CD4-positive, alpha-beta memory T cell (primary cell): ENCODE results near the gene MAST2. TPM values are rescaled to one million over a fixed set of nuclear protein-coding genes. Genes with fewer than 3 reads are reported as not detected.

ENCODE experiments used
- CTCF ChIA-PET: fragments of 350-600 bp; sonication (Branson Sonifier 250); formaldehyde crosslinking; loops from one replicate; lab custom pipeline; 2021; ENCODE audit warnings: inconsistent platforms; ENCODE audit not compliant: partially characterized antibody; lab: Charles Lee
- POLR2A ChIA-PET: fragments of 350-600 bp; sonication (Branson Sonifier 250); formaldehyde crosslinking; loops from one replicate; lab custom pipeline; 2021; ENCODE audit not compliant: partially characterized antibody; lab: Charles Lee
- DNase-seq, 5 donors: peaks; one replicate each; pipeline versions ENCODE4 v3.0.0 to v3.0.0-alpha.2; 2020 to 2022; ENCODE audit warnings: mixed read lengths in 1 of 5
- H3K27ac ChIP-seq: one replicate; pipeline ENCODE4 v1.7.0; 2013; ENCODE audit warnings: low read depth, low read length
- H3K27me3 ChIP-seq: 2 replicates; pipeline ENCODE4 v1.7.0; 2013; ENCODE audit warnings: mild to moderate bottlenecking, low read length, moderate library complexity; ENCODE audit not compliant: insufficient read depth
- H3K36me3 ChIP-seq: 2 replicates; pipeline ENCODE4 v1.7.0; 2013; ENCODE audit warnings: mild to moderate bottlenecking, low read length, moderate library complexity; ENCODE audit not compliant: insufficient read depth
- H3K4me1 ChIP-seq: 2 replicates; pipeline ENCODE4 v1.7.0; 2013; ENCODE audit warnings: mild to moderate bottlenecking, low read length, moderate library complexity; ENCODE audit not compliant: insufficient read depth
- H3K4me3 ChIP-seq, 2 donors: one replicate each; pipeline ENCODE4 v1.7.0; 2013; ENCODE audit warnings: low read length in 2 of 2, mild to moderate bottlenecking in 1 of 2
- H3K9me3 ChIP-seq, 2 donors: one replicate each; pipeline ENCODE4 v1.7.0; 2013; ENCODE audit warnings: low read length in 2 of 2, control low read depth in 1 of 2; ENCODE audit not compliant: control insufficient read depth in 1 of 2
- H3K27ac Mint-ChIP-seq, 7 donors: one replicate each; pipeline ENCODE4 v1.8.0; 2020 to 2021; ENCODE audit warnings: mixed read lengths in 7 of 7, mild to moderate bottlenecking in 6 of 7, inconsistent platforms in 3 of 7, moderate library complexity in 3 of 7
- H3K27me3 Mint-ChIP-seq, 2 donors: one replicate each; pipeline ENCODE4 v1.8.0; 2020 to 2021; ENCODE audit warnings: mixed read lengths in 2 of 2
- H3K36me3 Mint-ChIP-seq, 2 donors: one replicate each; pipeline ENCODE4 v1.8.0; 2020 to 2021; ENCODE audit warnings: mixed read lengths in 2 of 2, inconsistent platforms in 1 of 2, mild to moderate bottlenecking in 1 of 2
- H3K4me1 Mint-ChIP-seq, 4 donors: one replicate each; pipeline ENCODE4 v1.8.0; 2020 to 2021; ENCODE audit warnings: mixed read lengths in 4 of 4, mild to moderate bottlenecking in 1 of 4
- H3K4me3 Mint-ChIP-seq, 8 donors: one replicate each; pipeline ENCODE4 v1.8.0; 2020 to 2021; ENCODE audit warnings: mixed read lengths in 8 of 8, mild to moderate bottlenecking in 7 of 8, moderate library complexity in 6 of 8, inconsistent platforms in 3 of 8
- H3K9me3 Mint-ChIP-seq, 8 donors: one replicate each; pipeline ENCODE4 v1.8.0; 2020 to 2021; ENCODE audit warnings: mixed read lengths in 8 of 8, mild to moderate bottlenecking in 5 of 8, inconsistent platforms in 3 of 8, moderate library complexity in 1 of 8
- intact Hi-C: fragments of 100-400 bp; cut with micrococcal nuclease; formaldehyde crosslinking; loops from one replicate; pipeline ENCODE4 v1.15.1; 2023
- polyA plus RNA-seq, 2 donors: library from polyadenylated mRNA; unstranded; fragments of 300-500 nt; fragmentation: Illumina TruSeq; gene quantifications; one replicate each; pipeline ENCODE4 v1.2.3, GENCODE V29; 2021
- total RNA-seq, 2 experiments: library from RNA; stranded (reverse); gene quantifications; one replicate each; pipeline ENCODE4 v1.2.3, GENCODE V29; 2021

The MAST2 gene
- total and polyA plus RNA-seq, 4 experiments from 2014 or later = 0.65 to 9.9 (median 4.3) TPM

DNA sequence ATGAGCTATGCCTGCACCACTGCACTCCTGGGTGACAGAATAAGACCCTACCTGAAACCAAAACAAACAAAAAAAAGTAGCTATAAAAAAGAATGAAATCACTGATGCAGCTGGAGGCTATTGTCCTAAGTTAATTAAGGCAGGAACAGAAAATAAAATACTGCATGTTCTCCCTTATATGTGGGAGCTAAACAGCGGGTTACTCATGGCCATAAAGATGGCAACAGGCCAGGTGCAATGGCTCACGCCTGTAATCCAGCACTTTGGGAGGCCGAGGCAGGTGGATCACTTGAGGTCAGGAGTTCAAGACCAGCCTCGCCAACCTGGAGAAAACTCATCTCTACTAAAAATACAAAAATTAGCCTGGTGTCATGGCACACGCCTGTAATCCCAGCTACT is 176.4 kb downstream of the MAST2 start:
- no peak for DNase-seq
- Mint-ChIP-seq H3K27me3 (no peaks in the 10 kb centered on the region), H3K36me3 (peaks cover 2 to 4% of the 10 kb centered on the region in 2 donors), H3K27ac (no peak overlapping the region), H3K9me3 (peaks cover 0 to 4% (median 0%) of the 10 kb centered on the region in 8 donors), H3K4me1 (peaks cover 0 to 1% (median 0%) of the 10 kb centered on the region in 4 donors), H3K4me3 (no peak overlapping the region)
- Histone ChIP-seq H3K4me1 (no peaks in the 10 kb centered on the region), H3K27ac (no peak overlapping the region), H3K27me3 (no peaks in the 10 kb centered on the region), H3K9me3 (no peaks in the 10 kb centered on the region), H3K4me3 (no peak overlapping the region), H3K36me3 (no peaks in the 10 kb centered on the region)
- ChIA-PET CTCF (interaction anchor here (0.7 kb wide), 1 partner anchor 43 kb away, joined by 3 read pairs; no protein-coding TSS in a partner anchor), POLR2A (no interaction called here)
- intact Hi-C loops = no loop called here

DNA sequence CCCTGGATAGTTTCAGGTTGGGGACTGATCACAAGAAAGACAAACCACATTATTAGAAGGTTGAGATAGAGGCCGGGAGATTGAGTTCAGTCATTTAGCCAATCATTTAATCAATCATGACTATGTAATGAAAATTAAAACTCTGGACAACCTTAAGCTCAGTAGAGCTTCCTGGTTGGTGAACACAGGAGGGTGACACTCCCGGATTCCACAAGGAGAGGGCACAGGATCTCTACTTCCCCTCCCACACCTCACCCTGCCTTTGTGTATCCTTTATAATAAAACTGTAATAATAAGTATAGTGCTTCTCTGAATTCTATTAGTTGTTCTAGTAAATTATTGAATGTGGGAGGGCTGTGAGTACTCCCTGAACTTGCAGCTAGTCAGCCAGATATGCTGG is 178.9 kb downstream of the MAST2 start:
- POLR2A ChIA-PET = no interaction called here
- Histone ChIP-seq H3K27me3 (no peaks in the 10 kb centered on the region), H3K9me3 (no peaks in the 10 kb centered on the region), H3K4me1 (no peaks in the 10 kb centered on the region), H3K27ac (no peak overlapping the region), H3K4me3 (no peak overlapping the region), H3K36me3 (no peaks in the 10 kb centered on the region)
- DNase-seq = no peak
- CTCF ChIA-PET = no interaction called here
- H3K27me3 Mint-ChIP-seq = no peaks in the 10 kb centered on the region
- peaks cover 2 to 4% of the 10 kb centered on the region in 2 donors for H3K36me3 Mint-ChIP-seq
- H3K27ac Mint-ChIP-seq = peak overlapping the region in 1 of 7 donors; percentile 66
- intact Hi-C loops = no loop called here
- H3K9me3 Mint-ChIP-seq = peaks cover 0 to 4% (median 0%) of the 10 kb centered on the region in 8 donors
- no peak overlapping the region for H3K4me3 Mint-ChIP-seq
- H3K4me1 Mint-ChIP-seq = peaks cover 0 to 1% (median 0%) of the 10 kb centered on the region in 4 donors

DNA sequence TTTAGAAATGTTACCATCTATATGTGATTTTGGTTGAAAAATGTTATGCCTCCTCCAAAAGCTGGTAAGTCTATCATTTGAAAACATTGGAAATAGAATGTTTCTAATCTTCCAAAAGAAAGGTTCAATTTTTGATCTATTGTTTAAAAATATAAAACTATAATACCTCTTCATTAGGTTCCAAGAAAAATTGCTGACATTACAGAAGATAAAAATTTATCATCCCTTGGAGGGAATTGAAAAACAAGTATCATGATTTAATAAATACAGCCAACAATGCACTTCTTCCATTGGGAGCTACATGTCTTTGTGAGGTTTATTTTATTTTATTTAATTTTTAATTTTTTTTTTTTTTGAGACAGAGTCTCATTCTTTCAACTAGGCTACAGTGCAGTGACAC is 180.6 kb downstream of the MAST2 start:
- CTCF ChIA-PET = no interaction called here
- Mint-ChIP-seq H3K9me3 (peaks cover 0 to 4% (median 0%) of the 10 kb centered on the region in 8 donors), H3K4me3 (no peak overlapping the region), H3K4me1 (no peaks in the 10 kb centered on the region), H3K27me3 (no peaks in the 10 kb centered on the region), H3K27ac (peak overlapping the region in 1 of 7 donors; percentile 22), H3K36me3 (peaks cover 2 to 4% of the 10 kb centered on the region in 2 donors)
- POLR2A ChIA-PET = no interaction called here
- H3K27me3 ChIP-seq = no peaks in the 10 kb centered on the region
- intact Hi-C loops = no loop called here
- H3K9me3 ChIP-seq = no peaks in the 10 kb centered on the region
- H3K4me3 ChIP-seq = no peak overlapping the region
- H3K27ac ChIP-seq = no peak overlapping the region
- DNase-seq = no peak
- no peaks in the 10 kb centered on the region for H3K4me1 ChIP-seq
- H3K36me3 ChIP-seq = no peaks in the 10 kb centered on the region

DNA sequence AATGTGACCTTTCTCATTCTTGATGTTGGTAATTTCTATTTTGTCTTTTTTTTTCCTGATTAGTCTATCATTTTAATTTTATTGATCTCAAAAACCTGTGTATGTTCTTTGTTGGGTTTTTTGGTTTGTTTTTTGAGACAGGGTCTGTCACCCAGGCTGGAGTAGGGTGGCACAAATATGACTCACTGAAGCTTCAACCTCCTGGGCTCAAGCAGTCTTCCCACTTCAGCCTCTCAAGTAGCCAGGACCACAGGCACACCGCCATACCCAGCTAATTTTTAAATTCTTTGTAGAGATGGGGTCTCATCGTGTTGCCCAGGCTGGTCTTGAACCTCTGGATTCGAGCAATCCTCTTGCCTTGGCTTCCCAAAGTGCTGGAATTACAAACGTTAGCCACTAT is 183.8 kb downstream of the MAST2 start:
- POLR2A ChIA-PET = no interaction called here
- H3K4me1 Mint-ChIP-seq = no peaks in the 10 kb centered on the region
- H3K4me3 Mint-ChIP-seq = no peak overlapping the region
- H3K27me3 ChIP-seq = no peaks in the 10 kb centered on the region
- no peak overlapping the region for H3K27ac ChIP-seq
- peaks cover 0 to 4% of the 10 kb centered on the region in 2 donors for H3K36me3 Mint-ChIP-seq
- peaks cover 0 to 4% (median 0%) of the 10 kb centered on the region in 8 donors for H3K9me3 Mint-ChIP-seq
- no peak overlapping the region for H3K4me3 ChIP-seq
- no peaks in the 10 kb centered on the region for H3K9me3 ChIP-seq
- DNase-seq = no peak
- no peaks in the 10 kb centered on the region for H3K4me1 ChIP-seq
- H3K36me3 ChIP-seq = no peaks in the 10 kb centered on the region
- H3K27ac Mint-ChIP-seq = no peak overlapping the region
- intact Hi-C loops = no loop called here
- no peaks in the 10 kb centered on the region for H3K27me3 Mint-ChIP-seq
- CTCF ChIA-PET = no interaction called here

DNA sequence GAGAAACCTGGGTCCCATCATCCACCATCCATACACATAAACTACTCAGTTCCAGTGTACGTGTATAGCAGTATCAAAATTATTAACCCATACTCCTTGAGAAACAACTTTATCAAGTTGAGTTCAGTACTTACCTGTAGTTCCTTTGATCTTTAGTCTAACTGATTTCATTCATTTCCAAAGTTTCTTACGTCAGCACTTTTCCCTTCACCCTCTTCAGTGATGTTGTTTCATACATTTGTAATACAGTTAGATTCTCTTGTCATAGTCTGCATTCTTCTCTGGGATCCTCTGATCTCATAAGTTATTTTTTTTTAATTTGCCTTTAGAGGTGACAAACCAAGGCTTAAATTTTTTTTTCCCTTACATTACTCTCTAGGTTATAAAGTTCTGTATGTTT is 185.8 kb downstream of the MAST2 start:
- Histone ChIP-seq H3K27ac (no peak overlapping the region), H3K27me3 (no peaks in the 10 kb centered on the region), H3K9me3 (no peaks in the 10 kb centered on the region), H3K36me3 (no peaks in the 10 kb centered on the region), H3K4me1 (no peaks in the 10 kb centered on the region), H3K4me3 (no peak overlapping the region)
- Mint-ChIP-seq H3K4me3 (no peak overlapping the region), H3K36me3 (peaks cover 0 to 4% of the 10 kb centered on the region in 2 donors), H3K27ac (no peak overlapping the region), H3K9me3 (peaks cover 0 to 4% (median 0%) of the 10 kb centered on the region in 8 donors), H3K4me1 (no peaks in the 10 kb centered on the region), H3K27me3 (no peaks in the 10 kb centered on the region)
- intact Hi-C loops = no loop called here
- POLR2A ChIA-PET = no interaction called here
- CTCF ChIA-PET = no interaction called here
- no peak for DNase-seq

DNA sequence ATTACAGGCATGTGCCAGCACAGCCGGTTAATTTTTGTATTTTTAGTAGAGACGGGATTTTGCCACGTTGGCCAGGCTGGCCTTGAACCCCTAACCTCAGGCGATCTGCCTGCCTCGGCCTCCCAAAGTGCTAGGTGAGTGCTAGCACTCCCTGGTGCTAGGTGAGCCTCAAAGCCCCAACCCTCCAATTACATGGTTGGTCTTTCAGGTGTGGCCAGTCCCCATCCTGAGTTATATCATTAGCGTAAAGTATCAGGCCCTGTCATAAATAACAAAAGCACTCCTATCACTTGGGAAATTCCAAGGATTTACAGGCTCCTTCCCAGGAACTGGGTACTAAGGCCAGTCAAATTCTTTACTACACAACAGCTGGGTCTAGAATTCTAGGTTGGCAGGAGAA is 191.0 kb downstream of the MAST2 start:
- Histone ChIP-seq H3K9me3 (no peaks in the 10 kb centered on the region), H3K36me3 (no peaks in the 10 kb centered on the region), H3K27me3 (no peaks in the 10 kb centered on the region), H3K27ac (no peak overlapping the region), H3K4me1 (no peaks in the 10 kb centered on the region), H3K4me3 (no peak overlapping the region)
- Mint-ChIP-seq H3K4me1 (no peaks in the 10 kb centered on the region), H3K27me3 (no peaks in the 10 kb centered on the region), H3K9me3 (peaks cover 0 to 4% (median 0%) of the 10 kb centered on the region in 8 donors), H3K4me3 (no peak overlapping the region), H3K36me3 (peaks cover 2 to 8% of the 10 kb centered on the region in 2 donors), H3K27ac (no peak overlapping the region)
- ChIA-PET POLR2A (no interaction called here), CTCF (interaction anchor here (1.2 kb wide), 1 partner anchor 229 kb away, joined by 3 read pairs; no protein-coding TSS in a partner anchor)
- intact Hi-C loops = no loop called here
- no peak for DNase-seq

DNA sequence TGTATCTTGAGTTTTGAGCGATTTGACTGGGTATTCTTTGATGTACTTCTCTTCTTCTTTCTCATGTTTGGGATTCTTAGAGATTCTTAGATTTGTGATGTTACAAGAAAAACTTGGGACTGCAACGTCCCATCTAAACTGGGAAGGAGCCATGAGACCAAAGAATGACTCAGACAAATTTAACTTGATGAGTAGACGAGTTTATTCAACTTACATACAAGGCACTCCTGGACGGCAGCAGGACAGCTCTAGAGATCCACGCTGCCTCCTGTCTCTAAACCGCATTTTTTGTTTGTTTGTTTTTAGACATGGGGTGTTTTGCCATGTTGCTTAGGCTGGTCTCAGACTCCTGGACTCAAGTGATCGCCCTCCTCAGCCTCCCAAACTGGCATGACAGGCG is 191.9 kb downstream of the MAST2 start:
- CTCF ChIA-PET = no interaction called here
- no peaks in the 10 kb centered on the region for H3K27me3 ChIP-seq
- intact Hi-C loops = no loop called here
- no peaks in the 10 kb centered on the region for H3K9me3 ChIP-seq
- no peaks in the 10 kb centered on the region for H3K27me3 Mint-ChIP-seq
- no peaks in the 10 kb centered on the region for H3K4me1 Mint-ChIP-seq
- POLR2A ChIA-PET = no interaction called here
- peaks cover 0 to 4% (median 0%) of the 10 kb centered on the region in 8 donors for H3K9me3 Mint-ChIP-seq
- no peak overlapping the region for H3K4me3 ChIP-seq
- H3K36me3 ChIP-seq = no peaks in the 10 kb centered on the region
- H3K27ac ChIP-seq = no peak overlapping the region
- H3K4me3 Mint-ChIP-seq = peak overlapping the region in 1 of 8 donors; percentile 28
- H3K36me3 Mint-ChIP-seq = peaks cover 2 to 14% of the 10 kb centered on the region in 2 donors
- no peak overlapping the region for H3K27ac Mint-ChIP-seq
- H3K4me1 ChIP-seq = no peaks in the 10 kb centered on the region
- no peak for DNase-seq
